HG02943 (cell line): Measurements from ENCODE around the gene INAFM2.

Source experiments
- ATAC-seq: cut with Tn5 transposase; IDR thresholded peaks from one replicate; pipeline ENCODE4 v1.9.1; 2021; ENCODE audit warnings: mild to moderate bottlenecking, low read depth, moderate library complexity; ENCODE audit not compliant: unreplicated experiment

The INAFM2 gene

GRCh38 chr15:40325188-40325587 is 1.7 kb downstream of the INAFM2 start:
- no peak for ATAC-seq

- ATAC-seq = no peak
Observed at GRCh38 chr15:40325700-40326099, 2.2 kb downstream of the INAFM2 start.

- no peak for ATAC-seq
Observed at GRCh38 chr15:40327457-40327856, 4.0 kb downstream of the INAFM2 start.

GRCh38 chr15:40328176-40328575 is 4.7 kb downstream of the INAFM2 start:
- ATAC-seq = no peak

- no peak for ATAC-seq
Observed at GRCh38 chr15:40328751-40329150, 5.3 kb downstream of the INAFM2 start.

- no peak for ATAC-seq
Observed at GRCh38 chr15:40329804-40330203, 6.3 kb downstream of the INAFM2 start.

GRCh38 chr15:40330368-40330836 is 6.9 kb downstream of the INAFM2 start:
- no peak for ATAC-seq

GRCh38 chr15:40331026-40331425 is 7.5 kb downstream of the INAFM2 start:
- no peak for ATAC-seq

GRCh38 chr15:40331637-40332036 is 8.1 kb downstream of the INAFM2 start:
- no peak for ATAC-seq

GRCh38 chr15:40332113-40332781 is 8.8 kb downstream of the INAFM2 start:
- ATAC-seq = no peak

GRCh38 chr15:40333922-40334492 is 10.5 kb downstream of the INAFM2 start:
- ATAC-seq = no peak

GRCh38 chr15:40334541-40334940 is 11.0 kb downstream of the INAFM2 start:
- no peak for ATAC-seq

- no peak for ATAC-seq
Observed at GRCh38 chr15:40334941-40335795, 11.7 kb downstream of the INAFM2 start.

- no peak for ATAC-seq
Observed at GRCh38 chr15:40335938-40336743, 12.6 kb downstream of the INAFM2 start.

- ATAC-seq = no peak
Observed at GRCh38 chr15:40336744-40337122, 13.2 kb downstream of the INAFM2 start.

- no peak for ATAC-seq
Observed at GRCh38 chr15:40337597-40337996, 14.1 kb downstream of the INAFM2 start.

- no peak for ATAC-seq
Observed at GRCh38 chr15:40338041-40338657, 14.7 kb downstream of the INAFM2 start.

GRCh38 chr15:40338921-40339620 is 15.6 kb downstream of the INAFM2 start:
- no peak for ATAC-seq

- ATAC-seq = no peak
Observed at GRCh38 chr15:40339621-40339945, 16.1 kb downstream of the INAFM2 start.
